Testis (tissue), 3 donors: ENCODE measurements around the gene KLK11. TPM values are rescaled to one million over a fixed set of nuclear protein-coding genes. Genes with fewer than 3 reads are reported as not detected.

Source experiments
- DNase-seq: peaks from one replicate; pipeline ENCODE4 v3.0.0-alpha.2; 2019
- H3K27ac ChIP-seq, 2 donors: fragments of 200-600 bp; sonication (generic); one replicate each; pipeline ENCODE4 v1.5.1; 2019
- H3K27me3 ChIP-seq: fragments of 200-600 bp; sonication (generic); one replicate; pipeline ENCODE4 v1.5.1; 2019
- H3K36me3 ChIP-seq: fragments of 200-600 bp; sonication (generic); one replicate; pipeline ENCODE4 v1.5.1; 2017; ENCODE audit warnings: low read depth; ENCODE audit errors: missing control alignments
- H3K4me1 ChIP-seq: fragments of 200-600 bp; sonication (generic); one replicate; pipeline ENCODE4 v1.5.1; 2019
- H3K4me3 ChIP-seq, 2 donors: fragments of 200-600 bp; sonication (generic); one replicate each; pipeline ENCODE4 v1.5.1; 2017 to 2019
- H3K9me3 ChIP-seq: fragments of 200-600 bp; sonication (generic); one replicate; pipeline ENCODE4 v1.5.1; 2017
- CTCF ChIP-seq, 3 experiments: fragments of 450-650 bp in 2 of 3; fragments of 200-600 bp in 1 of 3; sonication (generic) in 1 of 3; IDR thresholded peaks; one replicate each; pipeline ENCODE4 v1.5.1; 2016 to 2019; ENCODE audit warnings: antibody characterized with exemption in 3 of 3, mild to moderate bottlenecking in 2 of 3, moderate library complexity in 1 of 3
- POLR2A ChIP-seq: fragments of 450-650 bp; IDR thresholded peaks from one replicate; pipeline ENCODE4 v1.6.1; 2017; ENCODE audit warnings: antibody characterized with exemption, mild to moderate bottlenecking, moderate library complexity
- WGBS, 2 donors: methylation state at CpG; one replicate each; pipeline ENCODE4 v1.1.5; 2018; 5-methylcytosine and 5-hydroxymethylcytosine counted together
- intact Hi-C: fragments of 100-400 bp; cut with DNase I; formaldehyde crosslinking; loops from one replicate; pipeline ENCODE4 v1.15.1; 2023; ENCODE audit warnings: low total_unique reads
- polyA plus RNA-seq: library from polyadenylated mRNA; stranded (reverse); fragments of 350-450 nt; fragmentation: Illumina TruSeq; extraction: RNeasy Lipid Tissue Mini Kit (QIAGEN cat#74804); gene quantifications from one replicate; pipeline ENCODE4 v1.2.3, GENCODE V29; 2014; ENCODE audit warnings: low read depth, low replicate concordance; ENCODE audit not compliant: insufficient read depth
- total RNA-seq, 2 donors: library from RNA; depleted of rRNA; stranded (reverse); fragments of >200 nt; gene quantifications; one replicate each; pipeline ENCODE4 v1.2.3, GENCODE V29; 2016

Gene KLK11
- total and polyA plus RNA-seq, 3 donors from 2014 or later = 16.8 to 46.3 (median 41.1) TPM

GRCh38 chr19:50974702-50975556 is 51.5 kb downstream of the KLK11 start:
- Histone ChIP-seq H3K27me3 (no peaks in the 10 kb centered on the region), H3K4me1 (no peaks in the 10 kb centered on the region), H3K36me3 (no peaks in the 10 kb centered on the region), H3K4me3 (no peak overlapping the region), H3K9me3 (no peaks in the 10 kb centered on the region), H3K27ac (no peak overlapping the region)
- WGBS, 2 donors = 17 to 33% methylated on average over 1 to 7 of the region's 9 CpGs
- DNase-seq = no peak
- TF ChIP-seq CTCF (IDR thresholded peaks at IDR 0.05) = no peak
- no peak for TF ChIP-seq POLR2A
- intact Hi-C loops = no loop called here

- no peak for DNase-seq
- no peak overlapping the region for H3K4me3 ChIP-seq
- no peak overlapping the region for H3K27ac ChIP-seq
- WGBS, 2 donors = 78 to 90% methylated on average over 9 of the region's 9 CpGs
- intact Hi-C loops = no loop called here
- TF ChIP-seq POLR2A (no peak), CTCF (IDR thresholded peaks at IDR 0.05) (no peak)
- H3K4me1 ChIP-seq = peaks cover 7% of the 10 kb centered on the region
- no peaks in the 10 kb centered on the region for H3K36me3 ChIP-seq
- H3K27me3 ChIP-seq = no peaks in the 10 kb centered on the region
- H3K9me3 ChIP-seq = no peaks in the 10 kb centered on the region
Measured at GRCh38 chr19:50972795-50973376, 53.5 kb downstream of the KLK11 start.

Other genes starting within 250 kb of the KLK11 start
- gene ACP4, start 236.2 kb downstream of the KLK11 start, total RNA-seq = 1 to 10 TPM in 1 of 2 donors, under 1 TPM in 1; 0.43 to 1.9 TPM
- gene ACP4, start 236.2 kb downstream of the KLK11 start, polyA plus RNA-seq = 4.0 TPM
- gene KLK1, start 202.8 kb downstream of the KLK11 start, total RNA-seq = 1 to 10 TPM in 1 of 2 donors, under 1 TPM in 1; 0.43 to 1.2 TPM
- 2.7 TPM for gene KLK1, start 202.8 kb downstream of the KLK11 start, polyA plus RNA-seq
- 1 to 10 TPM; 5.5 to 9.0 TPM for gene KLK15, start 193.0 kb downstream of the KLK11 start, total RNA-seq
- gene KLK15, start 193.0 kb downstream of the KLK11 start, polyA plus RNA-seq = 7.4 TPM
- under 1 TPM; 0.63 to 0.81 TPM for gene KLK3, start 171.7 kb downstream of the KLK11 start, total RNA-seq
- 1.3 TPM for gene KLK3, start 171.7 kb downstream of the KLK11 start, polyA plus RNA-seq
- 10 to 100 TPM; 19.3 to 38.3 TPM for gene KLK2, start 153.2 kb downstream of the KLK11 start, total RNA-seq
- gene KLK2, start 153.2 kb downstream of the KLK11 start, polyA plus RNA-seq = 30.7 TPM
- under 1 TPM; 0.31 to 0.55 TPM for gene KLK4, start 115.2 kb downstream of the KLK11 start, total RNA-seq
- gene KLK4, start 115.2 kb downstream of the KLK11 start, polyA plus RNA-seq = 2.9 TPM
- 10 to 100 TPM in 1 of 2 donors, 1 to 10 TPM in 1; 5.6 to 13.9 TPM for gene KLK5, start 73.6 kb downstream of the KLK11 start, total RNA-seq
- gene KLK5, start 73.6 kb downstream of the KLK11 start, polyA plus RNA-seq = 25.4 TPM
- gene KLK6, start 57.0 kb downstream of the KLK11 start, total RNA-seq = under 1 TPM; 0.37 to 0.71 TPM
- gene KLK6, start 57.0 kb downstream of the KLK11 start, polyA plus RNA-seq = 0.63 TPM
- gene KLK7, start 42.7 kb downstream of the KLK11 start, total RNA-seq = under 1 TPM; 0.71 to 0.93 TPM
- gene KLK7, start 42.7 kb downstream of the KLK11 start, polyA plus RNA-seq = 0.45 TPM
- 1 to 10 TPM; 2.7 to 2.9 TPM for gene KLK8, start 25.0 kb downstream of the KLK11 start, total RNA-seq
- 4.9 TPM for gene KLK8, start 25.0 kb downstream of the KLK11 start, polyA plus RNA-seq
- 10 to 100 TPM in 1 of 2 donors, 1 to 10 TPM in 1; 9.2 to 15.7 TPM for gene KLK10, start 6.9 kb downstream of the KLK11 start, total RNA-seq
- 15.6 TPM for gene KLK10, start 6.9 kb downstream of the KLK11 start, polyA plus RNA-seq
- gene KLK12, start 8.4 kb upstream of the KLK11 start, total RNA-seq = under 1 TPM in 1 of 2 donors, not detected in 1; 0.47 TPM
- 1.3 TPM for gene KLK12, start 8.4 kb upstream of the KLK11 start, polyA plus RNA-seq
- 1 to 10 TPM; 3.7 to 7.8 TPM for gene KLK13, start 38.5 kb upstream of the KLK11 start, total RNA-seq
- 13.0 TPM for gene KLK13, start 38.5 kb upstream of the KLK11 start, polyA plus RNA-seq
- under 1 TPM in 1 of 2 donors, not detected in 1; 0.63 TPM for gene KLK14, start 56.3 kb upstream of the KLK11 start, total RNA-seq
- 1.4 TPM for gene KLK14, start 56.3 kb upstream of the KLK11 start, polyA plus RNA-seq
- 10 to 100 TPM; 17.6 to 23.5 TPM for gene CTU1, start 81.8 kb upstream of the KLK11 start, total RNA-seq
- gene CTU1, start 81.8 kb upstream of the KLK11 start, polyA plus RNA-seq = 2.0 TPM
- gene SIGLEC9, start 98.3 kb upstream of the KLK11 start, total RNA-seq = 1 to 10 TPM; 2.6 to 5.1 TPM
- gene SIGLEC9, start 98.3 kb upstream of the KLK11 start, polyA plus RNA-seq = 3.2 TPM
- gene SIGLEC7, start 115.7 kb upstream of the KLK11 start, total RNA-seq = 1 to 10 TPM in 1 of 2 donors, under 1 TPM in 1; 0.79 to 1.2 TPM
- 2.0 TPM for gene SIGLEC7, start 115.7 kb upstream of the KLK11 start, polyA plus RNA-seq
- gene CD33, start 198.5 kb upstream of the KLK11 start, total RNA-seq = 1 to 10 TPM; 1.3 to 1.7 TPM
- 3.8 TPM for gene CD33, start 198.5 kb upstream of the KLK11 start, polyA plus RNA-seq
- 10 to 100 TPM; 18.7 to 23.8 TPM for gene SIGLECL1, start 224.5 kb upstream of the KLK11 start, total RNA-seq
- 103 TPM for gene SIGLECL1, start 224.5 kb upstream of the KLK11 start, polyA plus RNA-seq